ENCODE measurements around the gene GPC6.

The GPC6 gene

GRCh38 chr13:94153586-94153985, 927.0 kb downstream of the GPC6 start:
- DNase-seq = no peak

GRCh38 chr13:94154367-94154766, 927.8 kb downstream of the GPC6 start:
- DNase-seq = peak in 7 of 56 donors; percentile 1 to 12 (median 5)

- peak in 4 of 56 donors; percentile 1 to 20 (median 4) for DNase-seq
These were observed 931.2 kb downstream of the GPC6 start for GRCh38 chr13:94157705-94158218.

- no peak for DNase-seq
These were observed 934.3 kb downstream of the GPC6 start for GRCh38 chr13:94160875-94161274.

GRCh38 chr13:94162289-94162688, 935.7 kb downstream of the GPC6 start:
- DNase-seq = no peak

GRCh38 chr13:94163535-94163934, 936.9 kb downstream of the GPC6 start:
- no peak for DNase-seq

GRCh38 chr13:94168783-94169453, 942.3 kb downstream of the GPC6 start:
- DNase-seq = no peak

- peak in 7 of 56 donors; percentile 1 to 58 (median 49) for DNase-seq
These were observed 943.0 kb downstream of the GPC6 start for GRCh38 chr13:94169454-94170144.

- DNase-seq = peak in 32 of 56 donors; percentile 1 to 66 (median 23)
These were observed 943.6 kb downstream of the GPC6 start for GRCh38 chr13:94170145-94170571.

GRCh38 chr13:94172416-94172815, 945.8 kb downstream of the GPC6 start:
- DNase-seq = no peak

- no peak for DNase-seq
These were observed 946.8 kb downstream of the GPC6 start for GRCh38 chr13:94173312-94173854.

- DNase-seq = no peak
These were observed 947.4 kb downstream of the GPC6 start for GRCh38 chr13:94174009-94174408.

GRCh38 chr13:94175076-94175475, 948.5 kb downstream of the GPC6 start:
- DNase-seq = no peak

- no peak for DNase-seq
These were observed 950.0 kb downstream of the GPC6 start for GRCh38 chr13:94176561-94176960.

GRCh38 chr13:94177041-94177440, 950.4 kb downstream of the GPC6 start:
- no peak for DNase-seq

- DNase-seq = no peak
These were observed 952.1 kb downstream of the GPC6 start for GRCh38 chr13:94178625-94179244.

GRCh38 chr13:94181461-94182107, 955.0 kb downstream of the GPC6 start:
- DNase-seq = no peak

GRCh38 chr13:94182185-94182761, 955.7 kb downstream of the GPC6 start:
- DNase-seq = no peak

GRCh38 chr13:94186470-94186869, 959.9 kb downstream of the GPC6 start:
- DNase-seq = no peak

- no peak for DNase-seq
These were observed 961.7 kb downstream of the GPC6 start for GRCh38 chr13:94188201-94188854.

Measured in amygdala (tissue), 56 donors.